Ishikawa (cell line): ENCODE measurements around the gene MRM1.

ENCODE experiments used
- CEBPB ChIP-seq: IDR thresholded peaks from 2 replicates; pipeline ENCODE4 v1.6.1; 2012
- CREB1 ChIP-seq: IDR thresholded peaks from 2 replicates; pipeline ENCODE4 v1.6.1; 2012; ENCODE audit warnings: low read depth
- EP300 ChIP-seq: IDR thresholded peaks from 2 replicates; pipeline ENCODE4 v1.6.1; 2012; ENCODE audit warnings: borderline replicate concordance
- FOXM1 ChIP-seq: IDR thresholded peaks from 2 replicates; pipeline ENCODE4 v1.6.1; 2012; ENCODE audit warnings: low read depth, borderline replicate concordance
- NFIC ChIP-seq: IDR thresholded peaks from 2 replicates; pipeline ENCODE4 v1.6.1; 2012
- RAD21 ChIP-seq: IDR thresholded peaks from 2 replicates; pipeline ENCODE4 v1.6.1; 2012; ENCODE audit warnings: low read depth
- TAF1 ChIP-seq: IDR thresholded peaks from 2 replicates; pipeline ENCODE4 v1.6.1; 2012; ENCODE audit warnings: low read depth, mild to moderate bottlenecking
- TCF12 ChIP-seq: IDR thresholded peaks from 2 replicates; pipeline ENCODE4 v1.6.1; 2012; ENCODE audit warnings: low read depth
- TEAD4 ChIP-seq: IDR thresholded peaks from 2 replicates; pipeline ENCODE4 v1.6.1; 2012
- YY1 ChIP-seq: IDR thresholded peaks from 2 replicates; pipeline ENCODE4 v1.6.1; 2012; ENCODE audit warnings: low read depth
- TF ChIP-seq, protein P1 (sequence below): IDR thresholded peaks from 2 replicates; pipeline ENCODE4 v1.6.1; 2012
- TF ChIP-seq, protein P2 (sequence below): IDR thresholded peaks from 2 replicates; pipeline ENCODE4 v1.6.1; 2012
- TF ChIP-seq, protein P3 (sequence below): IDR thresholded peaks from 2 replicates; pipeline ENCODE4 v1.6.1; 2012; ENCODE audit warnings: low read depth, mild to moderate bottlenecking

DNA sequence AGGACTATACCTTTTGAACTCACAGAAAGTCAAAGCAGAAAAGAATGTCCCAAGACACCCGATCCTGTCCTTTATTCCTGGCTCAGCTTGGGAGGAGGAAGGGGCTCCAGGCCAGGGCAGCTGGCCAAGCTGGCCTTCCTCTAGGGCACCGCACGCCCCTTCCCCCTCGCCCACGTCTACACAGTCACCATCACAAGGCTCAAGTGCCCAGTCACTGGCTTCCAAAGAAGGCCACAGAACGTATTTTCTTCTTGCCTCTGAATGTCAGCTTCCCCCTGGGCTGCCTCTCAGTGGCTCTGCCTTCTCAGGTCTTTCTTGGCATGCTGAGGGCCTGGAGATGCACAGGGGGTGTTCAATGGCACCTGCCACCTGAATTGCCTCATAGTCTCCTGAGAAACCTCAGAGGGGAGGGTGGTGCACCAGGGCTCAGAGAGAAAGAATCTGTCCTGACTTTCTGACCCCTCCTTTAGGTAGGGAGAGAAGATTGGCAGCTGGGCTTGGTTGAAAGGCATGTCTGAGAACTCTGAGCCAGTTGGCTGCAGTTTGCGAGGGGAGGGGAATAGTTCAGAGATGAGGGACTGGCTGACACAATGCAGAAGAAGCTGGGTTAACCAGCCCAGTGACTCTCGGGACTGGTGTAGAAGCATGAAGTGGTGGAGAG, 7.6 kb upstream of the MRM1 start:
- TF ChIP-seq, protein P1, sequence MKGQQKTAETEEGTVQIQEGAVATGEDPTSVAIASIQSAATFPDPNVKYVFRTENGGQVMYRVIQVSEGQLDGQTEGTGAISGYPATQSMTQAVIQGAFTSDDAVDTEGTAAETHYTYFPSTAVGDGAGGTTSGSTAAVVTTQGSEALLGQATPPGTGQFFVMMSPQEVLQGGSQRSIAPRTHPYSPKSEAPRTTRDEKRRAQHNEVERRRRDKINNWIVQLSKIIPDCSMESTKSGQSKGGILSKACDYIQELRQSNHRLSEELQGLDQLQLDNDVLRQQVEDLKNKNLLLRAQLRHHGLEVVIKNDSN: no peak
- TF ChIP-seq EP300 (no peak), NFIC (no peak), CEBPB (no peak), TAF1 (no peak), TEAD4 (no peak), FOXM1 (no peak), YY1 (no peak), RAD21 (no peak), CREB1 (no peak), TCF12 (no peak)
- TF ChIP-seq, protein P2, sequence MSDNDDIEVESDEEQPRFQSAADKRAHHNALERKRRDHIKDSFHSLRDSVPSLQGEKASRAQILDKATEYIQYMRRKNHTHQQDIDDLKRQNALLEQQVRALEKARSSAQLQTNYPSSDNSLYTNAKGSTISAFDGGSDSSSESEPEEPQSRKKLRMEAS: no peak
- TF ChIP-seq, protein P3, sequence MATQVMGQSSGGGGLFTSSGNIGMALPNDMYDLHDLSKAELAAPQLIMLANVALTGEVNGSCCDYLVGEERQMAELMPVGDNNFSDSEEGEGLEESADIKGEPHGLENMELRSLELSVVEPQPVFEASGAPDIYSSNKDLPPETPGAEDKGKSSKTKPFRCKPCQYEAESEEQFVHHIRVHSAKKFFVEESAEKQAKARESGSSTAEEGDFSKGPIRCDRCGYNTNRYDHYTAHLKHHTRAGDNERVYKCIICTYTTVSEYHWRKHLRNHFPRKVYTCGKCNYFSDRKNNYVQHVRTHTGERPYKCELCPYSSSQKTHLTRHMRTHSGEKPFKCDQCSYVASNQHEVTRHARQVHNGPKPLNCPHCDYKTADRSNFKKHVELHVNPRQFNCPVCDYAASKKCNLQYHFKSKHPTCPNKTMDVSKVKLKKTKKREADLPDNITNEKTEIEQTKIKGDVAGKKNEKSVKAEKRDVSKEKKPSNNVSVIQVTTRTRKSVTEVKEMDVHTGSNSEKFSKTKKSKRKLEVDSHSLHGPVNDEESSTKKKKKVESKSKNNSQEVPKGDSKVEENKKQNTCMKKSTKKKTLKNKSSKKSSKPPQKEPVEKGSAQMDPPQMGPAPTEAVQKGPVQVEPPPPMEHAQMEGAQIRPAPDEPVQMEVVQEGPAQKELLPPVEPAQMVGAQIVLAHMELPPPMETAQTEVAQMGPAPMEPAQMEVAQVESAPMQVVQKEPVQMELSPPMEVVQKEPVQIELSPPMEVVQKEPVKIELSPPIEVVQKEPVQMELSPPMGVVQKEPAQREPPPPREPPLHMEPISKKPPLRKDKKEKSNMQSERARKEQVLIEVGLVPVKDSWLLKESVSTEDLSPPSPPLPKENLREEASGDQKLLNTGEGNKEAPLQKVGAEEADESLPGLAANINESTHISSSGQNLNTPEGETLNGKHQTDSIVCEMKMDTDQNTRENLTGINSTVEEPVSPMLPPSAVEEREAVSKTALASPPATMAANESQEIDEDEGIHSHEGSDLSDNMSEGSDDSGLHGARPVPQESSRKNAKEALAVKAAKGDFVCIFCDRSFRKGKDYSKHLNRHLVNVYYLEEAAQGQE: no peak
